ENCODE data around the gene KIRREL3.

Gene KIRREL3

DNA sequence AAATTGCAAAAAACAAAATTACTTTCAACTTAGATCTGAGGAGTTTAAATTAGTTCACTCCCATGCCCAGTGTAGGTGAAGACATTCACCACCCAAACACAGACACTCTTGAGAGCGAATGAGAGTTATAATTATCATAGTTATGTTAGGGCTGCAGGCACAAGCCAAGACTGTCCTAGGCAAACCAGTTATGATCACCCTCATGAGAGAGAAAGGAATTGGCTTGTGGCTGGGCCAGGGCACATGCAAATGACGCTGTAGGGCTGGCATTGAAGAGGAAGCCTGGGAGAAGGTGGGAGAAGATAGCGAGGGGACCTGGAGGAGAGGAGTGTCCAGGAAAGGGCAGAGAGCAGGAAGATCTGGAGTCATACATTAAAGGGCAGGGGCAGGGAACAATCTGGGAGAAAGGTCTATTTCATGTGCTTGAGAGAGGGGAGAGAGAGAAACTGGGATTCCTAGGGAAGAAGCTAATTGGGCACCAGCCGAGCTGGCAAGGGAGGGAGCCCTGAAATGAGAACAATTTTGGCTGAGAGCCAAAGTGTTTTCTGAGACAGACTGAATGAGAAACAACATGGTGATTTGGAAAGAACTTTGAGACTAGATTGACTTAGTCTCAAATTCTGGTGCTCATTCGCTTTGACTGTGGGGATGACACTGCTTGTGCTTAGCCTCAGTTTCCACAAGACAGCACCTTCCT, 279.9 kb downstream of the KIRREL3 start:
- TF ChIP-seq, protein P1, sequence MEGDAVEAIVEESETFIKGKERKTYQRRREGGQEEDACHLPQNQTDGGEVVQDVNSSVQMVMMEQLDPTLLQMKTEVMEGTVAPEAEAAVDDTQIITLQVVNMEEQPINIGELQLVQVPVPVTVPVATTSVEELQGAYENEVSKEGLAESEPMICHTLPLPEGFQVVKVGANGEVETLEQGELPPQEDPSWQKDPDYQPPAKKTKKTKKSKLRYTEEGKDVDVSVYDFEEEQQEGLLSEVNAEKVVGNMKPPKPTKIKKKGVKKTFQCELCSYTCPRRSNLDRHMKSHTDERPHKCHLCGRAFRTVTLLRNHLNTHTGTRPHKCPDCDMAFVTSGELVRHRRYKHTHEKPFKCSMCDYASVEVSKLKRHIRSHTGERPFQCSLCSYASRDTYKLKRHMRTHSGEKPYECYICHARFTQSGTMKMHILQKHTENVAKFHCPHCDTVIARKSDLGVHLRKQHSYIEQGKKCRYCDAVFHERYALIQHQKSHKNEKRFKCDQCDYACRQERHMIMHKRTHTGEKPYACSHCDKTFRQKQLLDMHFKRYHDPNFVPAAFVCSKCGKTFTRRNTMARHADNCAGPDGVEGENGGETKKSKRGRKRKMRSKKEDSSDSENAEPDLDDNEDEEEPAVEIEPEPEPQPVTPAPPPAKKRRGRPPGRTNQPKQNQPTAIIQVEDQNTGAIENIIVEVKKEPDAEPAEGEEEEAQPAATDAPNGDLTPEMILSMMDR (IDR thresholded peaks at IDR 0.05; ENCODE audit: low read depth, low read length), result no peak
- H3K4me3 ChIP-seq (ENCODE audit: low read depth, low read length), result no peak overlapping the region

DNA sequence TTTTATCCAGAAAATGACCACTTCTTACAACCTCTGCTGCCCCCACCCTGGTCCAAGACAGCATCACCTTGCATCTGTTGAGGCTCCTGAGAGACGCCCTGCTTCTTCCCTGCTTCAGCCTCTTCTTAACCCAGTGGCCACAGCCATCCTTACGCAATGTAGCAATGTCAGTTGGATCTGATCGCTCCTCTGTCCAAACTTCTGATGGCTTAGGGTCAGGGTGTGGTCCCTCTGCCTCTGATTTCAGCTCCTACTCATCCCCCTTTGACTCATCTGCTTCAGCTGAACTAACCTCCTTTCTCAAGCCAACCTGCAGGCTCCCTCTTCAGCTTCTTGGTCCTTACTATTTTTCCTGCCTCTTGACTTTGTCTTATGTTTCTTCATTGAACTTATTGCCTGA, 280.8 kb downstream of the KIRREL3 start:
- H3K4me3 ChIP-seq (ENCODE audit: low read depth, low read length), result no peak overlapping the region
- TF ChIP-seq, protein P1 (IDR thresholded peaks at IDR 0.05; ENCODE audit: low read depth, low read length), result no peak

DNA sequence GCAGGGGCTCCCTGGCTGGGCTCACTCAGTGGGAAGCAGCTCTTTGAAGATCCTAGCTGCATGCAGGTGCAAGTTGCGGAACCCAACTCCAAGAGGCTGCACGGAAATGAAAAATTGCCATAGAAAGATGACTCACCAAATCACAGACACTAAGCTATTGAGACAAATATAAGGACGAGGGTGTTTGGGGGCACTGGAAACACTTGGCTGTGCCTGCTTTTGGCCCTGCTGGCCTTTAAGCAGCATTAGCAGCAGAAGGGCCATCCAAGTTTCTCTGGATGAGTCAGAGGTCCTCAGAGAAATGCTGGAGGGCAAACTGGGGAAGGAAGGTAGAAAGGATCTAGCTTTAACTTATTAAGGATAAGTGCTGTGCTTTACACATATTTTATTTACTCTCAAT, 282.3 kb downstream of the KIRREL3 start:
- no peak overlapping the region for H3K4me3 ChIP-seq (ENCODE audit: low read depth, low read length)
- TF ChIP-seq, protein P1 (IDR thresholded peaks at IDR 0.05; ENCODE audit: low read depth, low read length), result no peak

DNA sequence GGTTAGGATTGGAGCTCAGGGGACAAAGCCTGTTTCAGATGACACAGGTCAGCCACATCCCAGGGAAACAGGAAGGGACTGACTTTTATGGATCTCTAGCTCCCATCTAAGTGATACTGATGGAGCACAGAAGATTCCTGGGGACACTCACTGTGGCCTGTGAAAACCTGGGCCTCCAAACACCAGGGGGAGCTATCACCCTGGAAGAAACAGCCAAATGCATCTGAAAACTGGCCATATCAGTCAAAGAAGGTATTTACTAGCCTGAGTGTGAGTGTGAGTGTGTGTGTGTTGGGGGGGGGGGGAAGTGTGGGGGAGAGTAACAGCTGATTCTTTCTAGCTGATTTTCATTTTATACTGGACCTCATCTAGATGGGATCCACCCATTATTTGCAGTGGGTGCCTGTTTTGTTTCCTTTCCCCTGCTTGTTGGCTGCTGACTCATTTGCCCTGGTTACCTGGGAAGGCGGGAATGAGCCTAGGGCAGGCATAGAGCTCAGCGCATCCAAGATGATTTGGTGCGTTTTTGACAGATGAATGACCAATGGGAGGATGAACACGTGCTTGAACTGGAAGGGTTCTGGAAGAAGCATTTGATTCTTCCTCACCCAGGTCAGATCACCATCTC, 284.0 kb downstream of the KIRREL3 start:
- H3K4me3 ChIP-seq (ENCODE audit: low read depth, low read length), result no peak overlapping the region
- TF ChIP-seq, protein P1 (IDR thresholded peaks at IDR 0.05; ENCODE audit: low read depth, low read length), result peak; percentile 21; the same call in 1 of the 2 replicates

DNA sequence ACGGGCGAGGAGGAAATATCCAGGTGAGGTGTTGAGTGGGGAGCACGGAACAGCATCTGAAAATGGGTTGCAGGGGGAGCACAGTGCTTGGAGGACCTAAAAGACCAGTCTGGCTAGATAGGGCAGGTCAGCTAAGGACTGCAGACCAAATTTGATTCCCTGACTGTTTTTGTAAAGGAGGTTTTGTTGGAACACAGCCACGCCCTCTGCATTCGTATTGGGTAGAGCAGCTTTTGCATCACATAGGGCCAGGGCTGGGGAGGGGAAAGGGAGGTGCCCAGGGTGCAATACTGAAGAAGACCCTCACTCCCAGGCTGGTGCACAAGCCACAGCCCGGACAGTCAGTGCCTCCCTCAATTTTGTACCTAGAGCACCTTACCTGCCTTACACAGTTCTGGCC, 286.8 kb downstream of the KIRREL3 start:
- TF ChIP-seq, protein P1 (IDR thresholded peaks at IDR 0.05; ENCODE audit: low read depth, low read length), result no peak
- no peak overlapping the region for H3K4me3 ChIP-seq (ENCODE audit: low read depth, low read length)

DNA sequence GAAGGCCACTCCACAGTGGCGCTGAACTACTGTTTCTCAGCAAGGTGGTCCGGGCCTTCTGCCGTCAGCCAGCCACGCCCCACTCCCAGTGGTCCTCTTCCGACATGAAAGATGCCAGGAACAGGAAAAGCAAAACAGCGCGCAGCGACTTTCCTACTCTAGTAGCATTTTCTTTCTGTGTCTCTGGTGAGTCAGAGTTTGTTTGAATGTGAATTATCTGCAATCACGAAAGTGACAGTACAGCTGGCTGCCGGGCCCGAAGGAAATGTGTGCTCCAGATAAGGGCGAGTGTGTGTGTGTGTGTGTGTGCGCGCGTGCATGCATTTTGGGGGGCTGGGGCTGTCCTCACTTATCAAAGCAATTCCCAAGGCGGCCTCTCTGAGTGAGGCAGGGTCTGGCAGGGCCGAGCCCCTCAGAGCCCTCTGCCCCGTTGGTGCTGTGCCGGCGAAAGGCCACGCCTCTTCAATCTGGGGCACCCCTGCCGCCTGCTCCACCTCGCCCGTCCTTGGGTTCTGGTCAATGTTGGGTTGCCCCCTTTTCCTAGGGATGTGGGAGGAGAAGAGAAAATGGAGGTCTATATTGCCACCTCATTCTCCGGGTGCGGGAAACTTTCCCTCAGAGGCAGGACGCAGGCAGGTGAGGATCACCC, 288.5 kb downstream of the KIRREL3 start:
- TF ChIP-seq, protein P1 (IDR thresholded peaks at IDR 0.05; ENCODE audit: low read depth, low read length), result no peak
- no peak overlapping the region for H3K4me3 ChIP-seq (ENCODE audit: low read depth, low read length)

Data from WI38 (cell line).